ENCODE results near the gene RAB35. TPM values are rescaled to one million over a fixed set of nuclear protein-coding genes. Genes with fewer than 3 reads are reported as not detected.
A peak's percentile ranks its signal among the peaks of the same experiment; 100 is the strongest.

The RAB35 gene
- polyA plus RNA-seq, 1 donor = 29.4 TPM

- H3K27ac ChIP-seq (ENCODE audit: low read length) = no peak overlapping the region
- H3K36me3 ChIP-seq (ENCODE audit: control insufficient read depth, insufficient read depth, low read length) = peaks cover 11% of the 10 kb centered on the region
- no peak for DNase-seq
- H3K9me3 ChIP-seq (ENCODE audit: control insufficient read depth, low read depth, low read length) = no peaks in the 10 kb centered on the region
- peaks cover 9% of the 10 kb centered on the region for H3K4me1 ChIP-seq (ENCODE audit: control insufficient read depth, insufficient read depth, low read length)
- no peak overlapping the region for H3K4me3 ChIP-seq (ENCODE audit: low read length)
- H3K27me3 ChIP-seq (ENCODE audit: control insufficient read depth, insufficient read depth, low read length) = no peaks in the 10 kb centered on the region
- 60% methylated on average over 1 of the region's 4 CpGs for WGBS (ENCODE audit: insufficient coverage, low lambda C conversion rate)
Measured at GRCh38 chr12:120121766-120122293, 5.3 kb upstream of the RAB35 start.

DNA sequence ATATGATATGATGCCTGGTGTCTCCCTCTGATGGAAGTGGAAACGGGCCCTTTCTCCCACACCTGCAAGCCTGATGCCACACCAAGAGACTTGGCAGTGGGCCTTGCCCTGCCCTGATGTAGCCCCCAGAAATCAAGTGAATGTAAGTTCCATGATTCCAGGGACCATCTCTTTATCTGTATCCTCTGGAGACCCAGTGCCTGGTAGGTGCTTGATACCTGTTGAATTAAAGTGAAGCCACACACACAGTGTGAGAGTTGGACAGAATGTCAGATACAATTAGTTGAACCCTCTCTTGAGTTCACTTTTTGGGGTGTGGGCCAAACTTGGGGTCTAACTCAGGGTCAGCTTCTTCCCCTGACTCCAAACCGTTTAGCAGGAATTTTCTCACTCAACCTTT is 4.8 kb upstream of the RAB35 start:
- Histone ChIP-seq H3K27me3 (ENCODE audit: control insufficient read depth, insufficient read depth, low read length) (no peaks in the 10 kb centered on the region), H3K4me1 (ENCODE audit: control insufficient read depth, insufficient read depth, low read length) (peaks cover 9% of the 10 kb centered on the region), H3K4me3 (ENCODE audit: low read length) (no peak overlapping the region), H3K27ac (ENCODE audit: low read length) (no peak overlapping the region), H3K36me3 (ENCODE audit: control insufficient read depth, insufficient read depth, low read length) (peaks cover 7% of the 10 kb centered on the region), H3K9me3 (ENCODE audit: control insufficient read depth, low read depth, low read length) (no peaks in the 10 kb centered on the region)
- WGBS (ENCODE audit: insufficient coverage, low lambda C conversion rate) = no CpG with 5 or more reads among the region's 2 CpGs
- no peak for DNase-seq

GRCh38 chr12:120119271-120119973 is 2.9 kb upstream of the RAB35 start:
- H3K9me3 ChIP-seq (ENCODE audit: control insufficient read depth, low read depth, low read length) = no peaks in the 10 kb centered on the region
- H3K4me1 ChIP-seq (ENCODE audit: control insufficient read depth, insufficient read depth, low read length) = peaks cover 16% of the 10 kb centered on the region
- no peak for DNase-seq
- H3K27me3 ChIP-seq (ENCODE audit: control insufficient read depth, insufficient read depth, low read length) = no peaks in the 10 kb centered on the region
- no peak overlapping the region for H3K27ac ChIP-seq (ENCODE audit: low read length)
- H3K36me3 ChIP-seq (ENCODE audit: control insufficient read depth, insufficient read depth, low read length) = peaks cover 4% of the 10 kb centered on the region
- H3K4me3 ChIP-seq (ENCODE audit: low read length) = no peak overlapping the region
- WGBS (ENCODE audit: insufficient coverage, low lambda C conversion rate) = 80% methylated on average over 1 of the region's 9 CpGs

- H3K9me3 ChIP-seq (ENCODE audit: control insufficient read depth, low read depth, low read length) = no peaks in the 10 kb centered on the region
- no peaks in the 10 kb centered on the region for H3K27me3 ChIP-seq (ENCODE audit: control insufficient read depth, insufficient read depth, low read length)
- DNase-seq = peak in 1 of 2 donors; percentile 74
- peak overlapping the region; percentile 99 for H3K27ac ChIP-seq (ENCODE audit: low read length)
- WGBS (ENCODE audit: insufficient coverage, low lambda C conversion rate) = no CpG with 5 or more reads among the region's 11 CpGs
- peaks cover 16% of the 10 kb centered on the region for H3K4me1 ChIP-seq (ENCODE audit: control insufficient read depth, insufficient read depth, low read length)
- peak overlapping the region; percentile 91 for H3K4me3 ChIP-seq (ENCODE audit: low read length)
- H3K36me3 ChIP-seq (ENCODE audit: control insufficient read depth, insufficient read depth, low read length) = peaks cover 10% of the 10 kb centered on the region
Measured at GRCh38 chr12:120118321-120119061, 1.9 kb upstream of the RAB35 start.

- WGBS (ENCODE audit: insufficient coverage, low lambda C conversion rate) = 0% methylated on average over 1 of the region's 7 CpGs
Measured at GRCh38 chr12:120117961-120118320, 1.4 kb upstream of the RAB35 start.

GRCh38 chr12:120116792-120117651 is 469 bp upstream of the RAB35 start:
- DNase-seq = peak; percentile 96 to 97
- Histone ChIP-seq H3K36me3 (ENCODE audit: control insufficient read depth, insufficient read depth, low read length) (peaks cover 12% of the 10 kb centered on the region), H3K27ac (ENCODE audit: low read length) (peak overlapping the region; percentile 99), H3K4me1 (ENCODE audit: control insufficient read depth, insufficient read depth, low read length) (peaks cover 16% of the 10 kb centered on the region), H3K4me3 (ENCODE audit: low read length) (peak overlapping the region; percentile 91), H3K9me3 (ENCODE audit: control insufficient read depth, low read depth, low read length) (no peaks in the 10 kb centered on the region), H3K27me3 (ENCODE audit: control insufficient read depth, insufficient read depth, low read length) (no peaks in the 10 kb centered on the region)
- no CpG with 5 or more reads among the region's 91 CpGs for WGBS (ENCODE audit: insufficient coverage, low lambda C conversion rate)

More at GRCh38 chr12:120117961-120118320, 1.4 kb upstream of the RAB35 start:
- peak overlapping the region; percentile 91 for H3K4me3 ChIP-seq (ENCODE audit: low read length)
- no peaks in the 10 kb centered on the region for H3K9me3 ChIP-seq (ENCODE audit: control insufficient read depth, low read depth, low read length)
- no peak for DNase-seq
- H3K4me1 ChIP-seq (ENCODE audit: control insufficient read depth, insufficient read depth, low read length) = peaks cover 16% of the 10 kb centered on the region
- peaks cover 12% of the 10 kb centered on the region for H3K36me3 ChIP-seq (ENCODE audit: control insufficient read depth, insufficient read depth, low read length)
- H3K27ac ChIP-seq (ENCODE audit: low read length) = peak overlapping the region; percentile 99
- H3K27me3 ChIP-seq (ENCODE audit: control insufficient read depth, insufficient read depth, low read length) = no peaks in the 10 kb centered on the region

DNA sequence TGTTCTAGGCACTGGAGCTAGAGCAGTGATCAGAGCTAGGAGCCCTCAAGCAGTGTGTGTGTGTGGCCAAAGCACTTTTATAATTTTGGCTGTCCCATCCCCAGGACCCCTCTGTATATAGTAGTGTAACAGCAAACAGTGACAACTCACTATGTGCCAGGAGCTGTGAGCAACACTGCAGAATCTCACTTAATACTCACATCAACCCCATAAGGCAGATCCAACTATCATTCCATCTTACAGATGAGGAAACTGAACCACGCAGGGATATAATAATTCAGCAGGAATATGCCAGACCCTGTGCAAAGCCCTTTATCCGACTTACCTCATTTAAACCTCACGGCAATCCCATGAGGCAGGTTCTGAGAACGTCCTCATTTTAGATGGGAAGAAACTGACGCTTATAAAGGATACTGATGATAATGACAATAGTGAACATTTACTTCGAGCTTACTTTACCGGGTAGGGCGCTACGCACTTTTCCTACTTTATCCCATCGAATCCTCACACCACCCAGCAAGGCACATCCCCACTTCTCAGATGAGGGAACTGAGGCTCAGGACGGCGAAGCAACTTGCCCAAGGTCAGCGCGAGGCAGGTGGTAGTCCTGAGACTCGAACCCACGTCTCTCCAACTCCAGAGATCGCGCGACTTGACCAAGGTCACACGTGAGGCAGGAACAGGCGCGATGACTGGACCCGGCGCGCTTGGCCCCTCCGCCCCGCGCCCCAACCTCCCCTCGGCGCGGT is 687 bp downstream of the RAB35 start:
- H3K9me3 ChIP-seq (ENCODE audit: control insufficient read depth, low read depth, low read length) = no peaks in the 10 kb centered on the region
- no peak overlapping the region for H3K27ac ChIP-seq (ENCODE audit: low read length)
- no CpG with 5 or more reads among the region's 31 CpGs for WGBS (ENCODE audit: insufficient coverage, low lambda C conversion rate)
- peak overlapping the region; percentile 71 for H3K4me3 ChIP-seq (ENCODE audit: low read length)
- no peaks in the 10 kb centered on the region for H3K27me3 ChIP-seq (ENCODE audit: control insufficient read depth, insufficient read depth, low read length)
- H3K4me1 ChIP-seq (ENCODE audit: control insufficient read depth, insufficient read depth, low read length) = peaks cover 16% of the 10 kb centered on the region
- peaks cover 12% of the 10 kb centered on the region for H3K36me3 ChIP-seq (ENCODE audit: control insufficient read depth, insufficient read depth, low read length)
- DNase-seq = peak in 1 of 2 donors; percentile 33

DNA sequence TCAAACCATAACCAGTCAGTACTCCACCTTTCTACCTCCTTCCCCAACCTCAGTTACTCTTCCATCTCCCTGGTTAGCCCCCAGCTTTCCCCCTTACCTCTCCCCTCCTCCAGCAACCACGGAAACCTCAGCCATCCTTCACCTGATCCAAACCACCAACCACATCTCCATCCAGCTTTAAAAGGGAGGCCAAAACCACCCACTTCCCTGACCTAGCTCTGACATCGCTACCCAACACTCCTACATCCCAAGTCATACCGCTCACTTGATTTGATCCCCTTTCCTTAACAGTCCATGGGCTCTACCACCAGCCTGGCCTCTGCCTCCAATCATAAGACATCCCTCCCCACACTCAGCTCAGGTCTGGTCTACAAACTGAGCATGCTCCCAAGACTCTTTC is 1.5 kb downstream of the RAB35 start:
- Histone ChIP-seq H3K4me3 (ENCODE audit: low read length) (no peak overlapping the region), H3K27ac (ENCODE audit: low read length) (no peak overlapping the region), H3K4me1 (ENCODE audit: control insufficient read depth, insufficient read depth, low read length) (peaks cover 16% of the 10 kb centered on the region), H3K27me3 (ENCODE audit: control insufficient read depth, insufficient read depth, low read length) (no peaks in the 10 kb centered on the region), H3K36me3 (ENCODE audit: control insufficient read depth, insufficient read depth, low read length) (peaks cover 12% of the 10 kb centered on the region), H3K9me3 (ENCODE audit: control insufficient read depth, low read depth, low read length) (no peaks in the 10 kb centered on the region)
- WGBS (ENCODE audit: insufficient coverage, low lambda C conversion rate) = no CpG with 5 or more reads among the region's 3 CpGs
- DNase-seq = no peak

- H3K4me3 ChIP-seq (ENCODE audit: low read length) = no peak overlapping the region
- no peak overlapping the region for H3K27ac ChIP-seq (ENCODE audit: low read length)
- no peak for DNase-seq
- WGBS (ENCODE audit: insufficient coverage, low lambda C conversion rate) = 40% methylated on average over 2 of the region's 26 CpGs
- no peaks in the 10 kb centered on the region for H3K9me3 ChIP-seq (ENCODE audit: control insufficient read depth, low read depth, low read length)
- no peaks in the 10 kb centered on the region for H3K27me3 ChIP-seq (ENCODE audit: control insufficient read depth, insufficient read depth, low read length)
- peaks cover 30% of the 10 kb centered on the region for H3K36me3 ChIP-seq (ENCODE audit: control insufficient read depth, insufficient read depth, low read length)
- peaks cover 3% of the 10 kb centered on the region for H3K4me1 ChIP-seq (ENCODE audit: control insufficient read depth, insufficient read depth, low read length)
Measured at GRCh38 chr12:120110550-120111501, 5.7 kb downstream of the RAB35 start.
